Adipocyte (in vitro differentiated cells): Measurements from ENCODE around the gene PANK2.
"Not testable (repeated sequence)": the region's sequence is repeated elsewhere in the genome, so short reads cannot be mapped to it uniquely, and the experiment has no call there.

ENCODE experiments used
- DNase-seq: peaks from one replicate; pipeline ENCODE4 v3.0.0-alpha.2; 2015; ENCODE audit warnings: low read depth
- H3K27me3 ChIP-seq: replicated peaks from 2 replicates; pipeline ENCODE4 v1.7.0; 2013; ENCODE audit warnings: mild to moderate bottlenecking, low read length, moderate library complexity; ENCODE audit not compliant: control insufficient read depth, insufficient read depth
- H3K36me3 ChIP-seq: 2 replicates; pipeline ENCODE4 v1.7.0; 2013; ENCODE audit warnings: low read length, mild to moderate bottlenecking, moderate library complexity; ENCODE audit not compliant: control insufficient read depth, insufficient read depth, severe bottlenecking
- H3K4me1 ChIP-seq: 2 replicates; pipeline ENCODE4 v1.7.0; 2013; ENCODE audit warnings: mild to moderate bottlenecking, low read length, moderate library complexity; ENCODE audit not compliant: control insufficient read depth, insufficient read depth
- H3K4me3 ChIP-seq: 2 replicates; pipeline ENCODE4 v1.7.0; 2013; ENCODE audit warnings: mild to moderate bottlenecking, low read length, moderate library complexity
- H3K9ac ChIP-seq: 2 replicates; pipeline ENCODE4 v1.7.0; 2013; ENCODE audit warnings: mild to moderate bottlenecking, low read length, moderate library complexity
- H3K9me3 ChIP-seq: 2 replicates; pipeline ENCODE4 v1.7.0; 2013; ENCODE audit warnings: mild to moderate bottlenecking, low read length, moderate library complexity; ENCODE audit not compliant: control insufficient read depth

Gene PANK2

DNA sequence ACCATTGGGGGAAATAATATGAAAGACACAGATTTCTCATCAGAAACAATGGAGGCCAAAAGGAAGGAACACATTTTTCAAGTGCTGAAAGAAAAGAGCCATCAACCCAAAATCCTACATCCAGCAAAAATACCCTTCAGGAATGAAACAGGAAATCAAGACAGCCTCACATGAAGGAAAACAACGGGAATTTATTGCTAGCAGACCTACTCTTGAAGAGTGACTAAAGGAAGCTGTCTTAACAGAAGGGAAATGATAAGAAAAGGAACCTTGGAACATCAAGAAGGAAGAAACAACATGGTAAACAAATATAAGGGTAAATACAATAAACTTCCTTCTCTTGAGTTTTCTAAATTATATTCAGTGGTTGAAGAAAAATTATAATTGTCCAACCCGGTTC lies 82.0 kb downstream of the PANK2 start:
- DNase-seq, result no peak
- Histone ChIP-seq H3K9ac (no peak overlapping the region), H3K9me3 (no peaks in the 10 kb centered on the region), H3K4me1 (peaks cover 12% of the 10 kb centered on the region), H3K4me3 (no peak overlapping the region), H3K36me3 (peaks cover 5% of the 10 kb centered on the region), H3K27me3 (no peaks in the 10 kb centered on the region)

DNA sequence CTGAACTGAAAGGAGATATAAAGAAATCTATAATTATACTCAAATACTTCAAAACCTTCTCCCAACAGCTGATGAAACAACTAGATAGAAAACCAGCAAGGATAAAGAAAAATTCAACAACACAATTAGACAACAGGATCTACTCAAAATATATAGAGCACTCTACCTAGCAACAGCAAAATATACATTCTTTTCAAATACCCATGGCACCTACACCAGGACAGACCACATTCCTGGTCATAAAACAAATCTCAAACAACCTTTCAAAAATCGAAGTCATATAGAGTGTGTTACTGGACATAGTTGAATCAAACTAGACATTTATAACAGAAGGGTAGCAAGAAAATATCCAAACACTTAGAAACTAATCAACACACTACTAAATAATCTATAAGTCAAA lies 83.0 kb downstream of the PANK2 start:
- H3K9ac ChIP-seq, result no peak overlapping the region
- H3K9me3 ChIP-seq, result no peaks in the 10 kb centered on the region
- peaks cover 5% of the 10 kb centered on the region for H3K36me3 ChIP-seq
- DNase-seq, result no peak
- no peak overlapping the region for H3K4me3 ChIP-seq
- peaks cover 12% of the 10 kb centered on the region for H3K4me1 ChIP-seq
- H3K27me3 ChIP-seq, result no peaks in the 10 kb centered on the region

DNA sequence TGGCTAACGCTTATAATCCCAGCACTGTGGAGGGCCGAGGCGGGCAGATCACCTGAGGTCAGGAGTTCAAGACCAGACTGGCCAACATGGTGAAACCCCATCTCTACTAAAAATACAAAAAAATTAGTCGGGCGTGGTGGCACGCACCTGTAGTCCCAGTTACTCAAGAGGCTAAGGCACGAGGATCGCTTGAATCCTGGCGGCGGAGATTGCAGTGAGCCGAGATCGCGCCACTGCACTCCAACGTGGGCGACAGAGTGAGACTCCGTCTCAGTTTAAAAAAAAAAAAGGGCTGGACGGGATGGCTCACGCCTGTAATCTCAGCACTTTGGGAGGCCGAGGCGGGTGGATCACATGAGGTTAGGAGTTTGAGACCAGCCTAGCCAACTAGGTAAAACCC lies 83.4 kb downstream of the PANK2 start:
- not testable (repeated sequence) for DNase-seq, H3K27me3 ChIP-seq, H3K4me3 ChIP-seq, H3K9me3 ChIP-seq, H3K36me3 ChIP-seq, H3K9ac ChIP-seq
- peaks cover 12% of the 10 kb centered on the region for H3K4me1 ChIP-seq

DNA sequence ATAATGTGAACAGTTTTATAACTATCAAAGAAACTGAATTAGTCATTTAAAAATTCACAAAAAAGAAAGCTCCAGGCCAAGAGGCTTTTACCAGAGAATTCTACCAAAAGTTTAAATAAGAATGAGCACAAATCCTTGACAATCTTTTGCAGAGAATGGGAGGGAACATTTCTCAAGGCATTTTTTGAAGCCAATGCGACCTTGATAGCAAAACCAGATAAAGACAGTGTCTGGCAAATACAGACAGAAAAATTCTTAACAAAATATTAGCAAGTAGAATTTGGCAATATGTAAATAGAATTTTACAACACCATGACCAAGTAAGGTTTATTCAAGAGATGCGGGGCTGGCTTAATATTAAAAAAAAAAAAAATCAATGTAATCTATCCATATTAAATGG lies 84.5 kb downstream of the PANK2 start:
- Histone ChIP-seq H3K9ac (no peak overlapping the region), H3K9me3 (no peaks in the 10 kb centered on the region), H3K27me3 (no peaks in the 10 kb centered on the region), H3K4me3 (no peak overlapping the region), H3K4me1 (peaks cover 12% of the 10 kb centered on the region), H3K36me3 (peaks cover 5% of the 10 kb centered on the region)
- peak; percentile 32 for DNase-seq

DNA sequence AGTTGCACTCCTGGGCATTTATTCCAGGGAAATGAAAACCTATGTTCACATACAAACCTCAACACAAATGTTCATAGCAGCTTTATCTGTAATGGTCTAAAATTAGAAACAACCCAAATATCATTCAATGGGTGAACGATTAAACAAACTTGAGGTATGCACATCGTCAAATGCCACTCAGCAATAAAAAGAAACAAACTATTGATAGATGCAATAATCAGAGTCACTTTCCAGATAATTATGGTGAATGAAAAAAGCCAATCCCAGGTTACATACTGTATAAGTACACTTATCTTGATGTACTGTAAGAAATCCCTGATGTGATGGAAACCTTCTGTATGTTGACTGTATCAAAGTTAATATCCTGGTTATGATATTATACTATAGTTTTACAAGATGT lies 87.3 kb downstream of the PANK2 start:
- no peak overlapping the region for H3K4me3 ChIP-seq
- no peak overlapping the region for H3K9ac ChIP-seq
- no peaks in the 10 kb centered on the region for H3K27me3 ChIP-seq
- H3K36me3 ChIP-seq, result peaks cover 5% of the 10 kb centered on the region
- no peaks in the 10 kb centered on the region for H3K9me3 ChIP-seq
- DNase-seq, result no peak
- H3K4me1 ChIP-seq, result peaks cover 23% of the 10 kb centered on the region
